HG02938 (cell line): ENCODE measurements around the gene UFSP2.
A peak's percentile ranks its signal among the peaks of the same experiment; 100 is the strongest.

Experiments
- ATAC-seq: cut with Tn5 transposase; IDR thresholded peaks from one replicate; pipeline ENCODE4 v1.9.1; 2021; ENCODE audit warnings: mild to moderate bottlenecking, moderate library complexity; ENCODE audit not compliant: unreplicated experiment

The UFSP2 gene

GRCh38 chr4:185425647-185426352 is at the start of gene UFSP2:
Gene UFSP2, minus strand, starts transcription at chr4:185425964. Its CDS starts 96 bp downstream, at chr4:185425868.
- ATAC-seq, result peak; percentile 90

DNA sequence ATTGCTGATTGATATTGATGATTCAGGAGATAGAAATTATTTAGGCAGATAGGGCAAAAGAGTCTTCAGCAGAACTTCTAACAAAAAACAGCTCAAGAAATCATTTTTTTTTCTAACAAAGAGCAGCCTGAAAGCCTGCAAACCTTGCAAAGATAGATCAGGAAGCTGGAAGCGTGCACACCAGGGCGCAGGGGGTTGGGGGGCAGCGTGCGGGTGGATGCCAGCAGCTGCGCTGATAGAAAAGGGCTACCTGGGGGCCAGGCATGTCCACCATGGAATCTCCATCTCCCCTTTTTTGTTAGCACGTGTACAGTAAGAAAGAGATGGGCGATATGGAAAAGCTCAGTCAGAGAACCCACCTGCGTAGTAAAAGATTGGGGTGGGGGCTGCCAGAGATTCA is 47.5 kb upstream of the UFSP2 start:
- ATAC-seq, result no peak

DNA sequence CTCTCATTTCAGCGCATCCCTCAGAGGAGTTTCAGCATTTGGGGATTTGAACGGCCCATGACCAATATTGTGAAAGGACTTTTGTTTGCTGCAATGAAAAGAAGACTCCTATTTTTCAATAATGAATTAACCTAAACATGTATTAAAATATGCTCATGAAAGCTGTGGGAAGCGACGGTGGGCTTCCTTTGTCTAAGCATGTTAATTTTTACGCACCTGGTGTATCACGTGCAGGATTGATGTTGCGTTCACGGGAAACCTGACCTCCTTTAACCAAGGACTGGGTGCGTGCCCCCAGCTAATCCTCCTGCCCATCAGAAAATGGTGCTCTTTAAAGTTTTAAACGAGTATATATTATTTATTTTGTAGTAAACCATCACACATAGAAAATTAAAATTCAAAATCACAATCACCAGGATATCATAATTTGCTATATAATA is 46.4 kb upstream of the UFSP2 start:
- no peak for ATAC-seq

- peak; percentile 73 for ATAC-seq
Measured at GRCh38 chr4:185471235-185472102, 45.7 kb upstream of the UFSP2 start, which contains the start of gene CCDC110. Gene CCDC110, minus strand, starts transcription at chr4:185471733. Its CDS starts 50 bp downstream, at chr4:185471683.

GRCh38 chr4:185470501-185471195 is 44.9 kb upstream of the UFSP2 start:
- ATAC-seq, result no peak

DNA sequence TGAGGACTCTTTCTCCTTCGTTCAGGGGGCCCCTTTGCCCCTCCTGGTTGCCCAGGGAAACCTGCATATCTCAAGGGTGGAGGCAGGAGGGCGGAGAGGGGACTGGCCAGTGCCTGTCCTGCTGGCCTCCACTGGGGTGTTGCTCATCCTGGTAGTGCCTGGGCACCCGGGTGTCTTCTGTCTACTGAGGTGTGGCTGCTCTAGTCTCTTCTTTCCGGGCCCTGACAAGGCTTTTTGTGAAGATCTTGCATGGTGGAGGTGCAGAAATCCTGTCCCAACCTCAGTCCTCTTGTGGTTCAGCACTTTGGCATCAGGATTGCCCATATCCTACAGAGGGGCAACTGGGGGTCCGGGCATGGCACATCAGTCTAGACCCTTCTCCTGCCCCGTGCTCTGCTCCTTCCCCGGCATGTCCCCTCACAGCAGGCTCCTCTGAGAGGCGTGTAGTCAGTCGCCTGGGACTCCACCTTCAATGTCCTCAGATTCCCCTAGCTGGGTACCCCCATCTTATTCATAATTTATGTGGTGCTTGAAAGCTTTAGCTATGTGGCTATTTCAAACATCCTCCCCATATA is 43.9 kb upstream of the UFSP2 start:
- no peak for ATAC-seq

DNA sequence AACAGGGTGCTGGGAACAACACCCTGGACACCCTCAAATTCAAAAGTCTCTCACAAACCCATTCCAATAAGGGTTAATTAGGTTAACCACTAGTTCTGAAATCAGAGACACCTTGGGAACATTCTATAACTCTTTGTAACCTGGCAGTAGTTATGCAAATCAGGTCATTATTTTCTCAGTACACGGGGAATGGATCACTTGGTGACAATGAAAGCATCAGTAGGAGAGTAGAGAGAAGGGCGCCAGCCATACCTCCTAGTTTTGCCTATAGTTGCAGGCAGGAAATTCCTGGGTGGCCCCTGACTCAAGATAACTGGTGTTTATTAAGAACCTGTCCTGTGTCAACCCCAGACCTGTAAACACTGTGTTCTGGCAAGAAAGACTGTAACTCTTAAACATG is 43.2 kb upstream of the UFSP2 start:
- ATAC-seq, result no peak

GRCh38 chr4:185467991-185468390 is 42.2 kb upstream of the UFSP2 start:
- ATAC-seq, result no peak

- no peak for ATAC-seq
Measured at GRCh38 chr4:185467101-185467500, 41.3 kb upstream of the UFSP2 start.

DNA sequence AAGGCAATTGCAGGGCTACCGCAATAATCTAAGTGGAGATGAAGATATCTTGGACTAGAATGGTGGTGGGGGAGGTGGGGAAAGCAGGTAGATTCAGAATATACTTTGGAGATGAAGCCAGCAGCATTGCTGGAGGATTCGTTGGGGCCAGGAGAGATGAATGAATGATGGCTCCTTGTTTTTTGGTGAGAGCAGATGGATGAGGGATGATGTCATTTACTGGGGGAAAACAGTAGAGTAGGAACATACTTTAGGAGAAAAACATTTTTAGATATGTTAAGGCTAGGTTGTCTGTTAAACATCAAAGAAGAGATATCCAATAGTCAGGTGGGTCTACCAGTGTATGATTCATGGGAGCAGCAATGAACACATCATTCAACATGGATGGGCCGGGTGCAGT is 39.9 kb upstream of the UFSP2 start:
- ATAC-seq, result no peak

- ATAC-seq, result no peak
Measured at GRCh38 chr4:185464887-185465286, 39.1 kb upstream of the UFSP2 start.

DNA sequence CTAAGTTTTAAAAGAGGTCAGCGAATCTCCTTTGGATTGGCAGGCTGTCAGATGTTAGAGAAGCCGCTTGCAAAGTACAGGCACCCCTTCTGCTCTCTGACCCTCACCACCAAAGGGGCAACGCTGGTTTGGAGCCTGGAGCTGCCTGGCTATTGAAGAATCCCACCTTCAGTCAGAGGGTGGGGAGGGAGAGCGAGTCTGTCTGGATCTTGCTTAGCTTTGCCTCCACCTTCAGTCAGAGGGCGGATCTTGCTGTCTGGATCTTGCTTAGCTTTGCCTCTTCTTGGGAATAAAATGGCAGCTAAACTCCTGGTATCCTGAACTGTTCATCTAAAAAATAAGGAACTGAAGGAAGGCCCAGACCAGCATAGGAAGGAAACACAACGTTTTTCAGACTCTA is 38.4 kb upstream of the UFSP2 start:
- ATAC-seq, result no peak

DNA sequence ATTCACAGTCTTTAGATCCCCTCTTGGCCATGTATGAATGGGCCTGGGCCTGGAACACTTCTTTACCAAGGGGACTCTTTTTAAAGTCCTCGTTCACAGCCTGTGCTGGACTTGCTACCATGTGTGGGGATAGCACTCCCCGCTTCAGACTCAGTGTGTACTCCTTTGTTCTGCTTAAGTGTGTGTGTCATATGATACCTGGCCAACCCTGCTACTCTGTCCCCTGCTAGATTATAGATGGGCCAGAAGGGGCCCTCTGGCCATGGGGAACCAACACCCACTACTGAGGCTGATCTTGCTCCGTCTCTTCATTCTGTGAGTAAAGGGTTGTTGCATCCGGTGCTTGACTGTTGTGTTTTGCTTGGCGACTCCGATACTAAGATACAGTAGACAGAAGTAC is 37.8 kb upstream of the UFSP2 start:
- ATAC-seq, result no peak

DNA sequence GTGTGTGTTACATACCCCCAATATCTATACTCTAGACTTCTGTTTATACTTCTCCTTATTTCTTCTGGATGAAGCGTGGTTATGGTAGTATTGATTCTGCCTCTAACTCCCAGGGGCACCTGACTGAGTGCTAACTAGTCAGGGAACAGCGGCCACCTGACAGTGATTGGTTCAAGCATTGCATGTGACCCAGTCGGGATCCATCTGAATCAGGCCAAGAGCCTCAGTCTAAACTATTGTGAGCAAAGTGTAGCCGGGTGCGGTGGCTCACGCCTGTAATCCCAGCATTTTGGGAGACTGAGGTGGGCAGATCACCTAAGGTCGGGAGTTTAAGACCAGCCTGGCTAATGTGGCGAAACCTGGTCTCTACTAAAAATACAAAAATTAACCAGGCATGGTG is 35.8 kb upstream of the UFSP2 start:
- ATAC-seq, result no peak

DNA sequence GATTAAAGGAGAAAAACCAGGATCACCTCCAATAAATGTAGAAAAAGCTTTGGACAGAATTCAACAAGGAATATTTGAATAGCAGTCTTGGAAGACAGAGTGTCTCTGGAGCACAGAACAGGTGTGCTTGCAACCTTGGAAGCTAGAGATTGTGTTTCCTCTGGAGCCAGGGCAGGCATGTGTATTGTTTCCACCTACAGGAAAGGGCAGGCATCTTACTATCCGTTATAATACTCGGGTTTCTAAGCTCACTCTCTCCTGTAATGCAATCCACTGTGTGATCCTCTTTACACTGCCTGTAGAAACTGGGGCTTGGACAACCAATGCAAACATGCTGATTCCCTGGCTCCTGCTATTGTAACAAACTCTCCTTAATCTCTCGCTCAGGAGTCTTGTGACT is 31.4 kb upstream of the UFSP2 start:
- ATAC-seq, result no peak

DNA sequence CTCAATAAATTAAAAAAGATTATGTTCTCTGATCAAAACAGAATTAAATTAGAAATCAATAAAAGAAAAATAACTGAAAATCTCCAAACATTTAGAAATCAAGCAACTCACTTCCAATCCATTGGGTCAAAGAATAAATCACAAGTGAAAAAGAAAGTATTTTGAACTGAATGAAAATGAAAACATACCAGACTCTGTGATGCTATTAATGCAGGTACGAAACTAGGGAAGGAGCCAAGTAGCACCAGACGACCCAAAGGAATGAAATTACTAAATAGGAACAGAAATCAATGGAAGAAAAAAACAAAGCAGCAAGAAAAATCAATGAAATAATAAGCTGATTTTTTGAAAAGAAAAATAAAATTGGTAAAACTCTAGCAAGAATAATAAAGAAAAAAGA is 30.4 kb upstream of the UFSP2 start:
- ATAC-seq, result no peak

DNA sequence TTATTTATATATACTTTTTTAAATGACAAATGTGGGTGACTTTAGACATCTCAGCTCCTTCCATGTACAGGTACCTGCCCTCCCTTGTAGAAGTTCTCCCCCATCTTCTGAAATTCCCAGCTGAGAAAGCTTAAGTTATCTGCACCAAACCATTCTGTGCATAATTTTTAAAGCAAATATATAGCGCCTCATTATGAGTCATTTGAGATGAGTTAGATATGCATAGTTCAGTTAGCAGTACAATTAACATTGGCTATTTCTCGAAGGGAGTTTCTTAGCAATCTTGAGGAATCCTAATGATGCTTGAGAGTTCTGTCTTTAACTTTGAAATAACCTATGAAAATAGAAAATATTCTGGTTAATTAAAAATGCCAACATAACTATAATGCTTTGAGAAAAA is 19.4 kb upstream of the UFSP2 start:
- ATAC-seq, result no peak

- ATAC-seq, result no peak
Measured at GRCh38 chr4:185441479-185441878, 15.7 kb upstream of the UFSP2 start.

GRCh38 chr4:185437809-185438208 is 12.0 kb upstream of the UFSP2 start:
- peak; percentile 67 for ATAC-seq

DNA sequence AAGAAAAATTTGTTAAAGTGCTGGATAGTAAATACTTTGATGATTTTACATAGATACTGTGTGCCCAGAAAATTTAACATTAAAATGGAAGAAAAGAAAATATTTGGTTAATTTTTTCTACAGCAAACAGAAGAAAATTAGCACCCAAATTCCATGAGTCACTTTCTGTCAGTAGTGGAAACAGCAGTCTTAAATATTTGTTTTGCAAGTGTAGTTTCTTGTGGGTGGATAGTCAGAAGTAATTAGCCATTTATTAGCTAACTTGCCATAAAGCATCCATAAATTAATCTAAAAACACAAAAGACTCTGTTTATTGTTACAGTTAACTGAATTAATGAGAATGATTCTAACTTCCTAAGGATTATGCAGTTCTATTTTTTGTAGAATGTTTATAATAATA is 9.7 kb upstream of the UFSP2 start:
- no peak for ATAC-seq

DNA sequence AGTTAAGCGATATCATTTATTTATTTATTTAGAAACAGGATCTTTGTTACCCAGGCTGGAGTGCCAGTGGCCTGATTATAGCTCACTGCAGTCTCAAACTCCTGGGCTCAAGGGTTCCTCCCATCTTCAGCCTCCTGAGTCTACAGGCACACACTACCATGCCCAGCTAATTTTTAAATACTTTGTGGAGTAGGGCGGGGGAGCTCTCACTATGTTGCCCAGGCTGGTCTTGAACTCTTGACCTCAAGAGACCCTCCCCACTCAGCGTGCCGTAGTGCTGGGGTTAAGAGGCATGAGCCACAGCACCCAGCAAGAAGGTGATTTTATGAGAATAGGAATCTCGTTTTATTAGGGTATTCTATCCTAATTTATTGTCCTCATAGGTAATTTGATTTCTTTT is 3.9 kb upstream of the UFSP2 start:
- ATAC-seq, result no peak
